Lower lobe of right lung (tissue), 2 donors: ENCODE results near the gene PIEZO2. TPM values are rescaled to one million over a fixed set of nuclear protein-coding genes. Genes with fewer than 3 reads are reported as not detected.

Source experiments
- ATAC-seq, 2 donors: fragments of 200-7000 bp; cut with Tn5 transposase; one replicate each; pipeline ENCODE4 v1.9.1; 2020 to 2022; ENCODE audit warnings: mild to moderate bottlenecking in 2 of 2, moderate library complexity in 2 of 2
- DNase-seq: peaks from one replicate; pipeline ENCODE4 v3.0.0-alpha.2; 2020
- H3K27ac ChIP-seq: fragments of 200-600 bp; one replicate; pipeline ENCODE4 v1.8.0; 2022
- H3K27me3 ChIP-seq: fragments of 200-600 bp; one replicate; pipeline ENCODE4 v1.8.0; 2022; ENCODE audit warnings: low read depth
- H3K36me3 ChIP-seq: fragments of 200-600 bp; one replicate; pipeline ENCODE4 v1.8.0; 2022; ENCODE audit warnings: mild to moderate bottlenecking
- H3K4me1 ChIP-seq: fragments of 200-600 bp; one replicate; pipeline ENCODE4 v1.8.0; 2022
- H3K4me3 ChIP-seq: fragments of 200-600 bp; one replicate; pipeline ENCODE4 v1.8.0; 2022; ENCODE audit warnings: mild to moderate bottlenecking
- H3K9me3 ChIP-seq: fragments of 200-600 bp; one replicate; pipeline ENCODE4 v1.8.0; 2022
- intact Hi-C: fragments of 100-400 bp; cut with DNase I; formaldehyde crosslinking; loops from one replicate; pipeline ENCODE4 v1.11.0; 2022
- total RNA-seq: library from RNA; stranded (reverse); fragmentation: NEBNext Ultra II Directional; extraction: Animal tissue kit (Norgen Biotek cat#: 25700); gene quantifications from one replicate; pipeline ENCODE4 v1.2.1, GENCODE V29; 2021
- TF ChIP-seq, protein P1 (sequence below): fragments of 200-600 bp; IDR thresholded peaks from one replicate; pipeline ENCODE4 v1.8.0; 2022; ENCODE audit warnings: antibody characterized with exemption, mild to moderate bottlenecking
- donor health status: DM: no; HTN: yes; CAD: no; lungs with severe emphysema.

The PIEZO2 gene
- total RNA-seq, 1 donor from 2014 or later: 11.1 TPM

DNA sequence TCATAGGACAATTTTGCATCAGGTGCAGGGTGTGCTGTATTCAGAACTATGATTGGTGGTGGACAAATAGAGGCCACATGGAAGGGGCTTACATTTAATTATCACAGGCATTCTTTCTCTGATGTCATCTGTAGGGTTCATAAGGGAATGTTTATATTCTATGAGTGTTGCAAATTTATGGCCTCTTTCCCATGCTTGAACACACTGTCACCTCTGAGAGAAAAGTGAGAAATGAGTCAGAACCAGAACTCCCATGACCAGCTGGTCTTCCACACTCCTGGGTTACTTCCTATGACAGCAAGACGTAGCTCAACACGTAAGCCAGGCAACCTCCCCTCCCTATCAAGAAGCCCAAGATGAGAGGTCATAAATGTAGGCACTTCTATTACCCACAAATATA, 310.8 kb downstream of the PIEZO2 start:
- no peak overlapping the region for H3K27ac ChIP-seq
- H3K27me3 ChIP-seq: no peaks in the 10 kb centered on the region
- DNase-seq: no peak
- H3K36me3 ChIP-seq: no peaks in the 10 kb centered on the region
- no peaks in the 10 kb centered on the region for H3K4me1 ChIP-seq
- H3K4me3 ChIP-seq: no peak overlapping the region
- H3K9me3 ChIP-seq: no peaks in the 10 kb centered on the region
- intact Hi-C loops: no loop called here
- TF ChIP-seq, protein P1, sequence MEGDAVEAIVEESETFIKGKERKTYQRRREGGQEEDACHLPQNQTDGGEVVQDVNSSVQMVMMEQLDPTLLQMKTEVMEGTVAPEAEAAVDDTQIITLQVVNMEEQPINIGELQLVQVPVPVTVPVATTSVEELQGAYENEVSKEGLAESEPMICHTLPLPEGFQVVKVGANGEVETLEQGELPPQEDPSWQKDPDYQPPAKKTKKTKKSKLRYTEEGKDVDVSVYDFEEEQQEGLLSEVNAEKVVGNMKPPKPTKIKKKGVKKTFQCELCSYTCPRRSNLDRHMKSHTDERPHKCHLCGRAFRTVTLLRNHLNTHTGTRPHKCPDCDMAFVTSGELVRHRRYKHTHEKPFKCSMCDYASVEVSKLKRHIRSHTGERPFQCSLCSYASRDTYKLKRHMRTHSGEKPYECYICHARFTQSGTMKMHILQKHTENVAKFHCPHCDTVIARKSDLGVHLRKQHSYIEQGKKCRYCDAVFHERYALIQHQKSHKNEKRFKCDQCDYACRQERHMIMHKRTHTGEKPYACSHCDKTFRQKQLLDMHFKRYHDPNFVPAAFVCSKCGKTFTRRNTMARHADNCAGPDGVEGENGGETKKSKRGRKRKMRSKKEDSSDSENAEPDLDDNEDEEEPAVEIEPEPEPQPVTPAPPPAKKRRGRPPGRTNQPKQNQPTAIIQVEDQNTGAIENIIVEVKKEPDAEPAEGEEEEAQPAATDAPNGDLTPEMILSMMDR: no peak
- no peak for ATAC-seq

DNA sequence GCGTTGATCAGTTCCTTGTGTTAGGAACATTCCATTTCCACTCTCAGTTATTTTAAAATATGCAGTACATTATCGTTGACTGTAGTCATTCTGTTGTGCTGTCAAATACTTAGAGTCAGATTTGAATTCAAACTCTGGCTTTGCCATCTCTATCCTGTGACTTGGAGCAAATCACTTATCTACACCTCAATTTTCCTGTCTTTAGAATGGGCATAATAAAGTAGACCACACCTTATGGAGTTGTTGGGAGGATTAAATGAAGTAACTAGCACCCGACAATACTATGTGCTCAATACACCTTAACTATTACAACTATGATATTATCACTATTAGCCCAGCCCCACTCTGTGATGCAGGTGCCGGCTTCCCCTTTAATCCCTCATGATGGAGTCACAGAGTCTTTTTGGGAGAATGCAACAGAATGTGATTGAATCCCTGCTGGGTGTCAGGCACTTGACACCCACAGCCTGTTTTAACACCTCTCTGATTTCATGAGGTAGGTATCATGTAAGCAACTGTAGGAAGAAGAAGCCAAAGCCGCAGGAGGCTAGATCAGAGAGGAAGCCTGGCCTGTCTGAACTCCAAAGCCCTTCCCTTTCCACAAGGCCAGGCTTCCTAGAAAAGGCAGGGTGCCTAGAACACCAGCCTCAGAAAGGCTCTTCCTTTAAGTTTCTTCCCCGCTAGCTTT, 315.1 kb downstream of the PIEZO2 start:
- DNase-seq (no peak), ATAC-seq (no peak)
- Histone ChIP-seq H3K4me1 (no peaks in the 10 kb centered on the region), H3K36me3 (no peaks in the 10 kb centered on the region), H3K27me3 (no peaks in the 10 kb centered on the region), H3K9me3 (no peaks in the 10 kb centered on the region), H3K4me3 (no peak overlapping the region), H3K27ac (no peak overlapping the region)
- intact Hi-C loops: no loop called here
- TF ChIP-seq, protein P1: no peak

DNA sequence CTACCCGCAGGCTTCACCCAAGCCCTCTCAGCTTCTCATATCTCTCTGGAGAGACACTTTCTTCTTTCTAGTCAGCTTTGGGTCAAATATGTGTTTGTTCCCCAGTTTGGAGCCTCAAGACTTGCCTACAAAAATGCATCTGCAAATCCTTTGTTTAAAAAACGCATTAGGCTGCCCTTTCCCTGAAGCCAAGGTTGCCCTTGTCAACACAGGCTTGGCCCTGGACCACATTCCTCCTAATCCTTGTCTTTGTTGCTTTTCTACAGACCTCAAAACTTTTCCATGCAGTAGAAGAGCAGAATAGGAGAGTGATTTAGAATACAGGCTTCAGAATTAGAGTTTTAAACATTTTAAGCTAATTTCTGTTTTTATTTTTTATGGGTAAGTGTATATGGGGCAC, 315.7 kb downstream of the PIEZO2 start:
- intact Hi-C loops: no loop called here
- Histone ChIP-seq H3K27me3 (no peaks in the 10 kb centered on the region), H3K27ac (no peak overlapping the region), H3K9me3 (no peaks in the 10 kb centered on the region), H3K36me3 (no peaks in the 10 kb centered on the region), H3K4me3 (no peak overlapping the region), H3K4me1 (no peaks in the 10 kb centered on the region)
- DNase-seq: no peak
- no peak for ATAC-seq
- TF ChIP-seq, protein P1: no peak

- peaks cover 3% of the 10 kb centered on the region for H3K27me3 ChIP-seq
- H3K36me3 ChIP-seq: no peaks in the 10 kb centered on the region
- intact Hi-C loops: no loop called here
- no peaks in the 10 kb centered on the region for H3K4me1 ChIP-seq
- TF ChIP-seq, protein P1: no peak
- no peaks in the 10 kb centered on the region for H3K9me3 ChIP-seq
- DNase-seq (no peak), ATAC-seq (no peak)
- H3K27ac ChIP-seq: no peak overlapping the region
- no peak overlapping the region for H3K4me3 ChIP-seq
Measured at GRCh38 chr18:10826400-10826799, 323.0 kb downstream of the PIEZO2 start.

DNA sequence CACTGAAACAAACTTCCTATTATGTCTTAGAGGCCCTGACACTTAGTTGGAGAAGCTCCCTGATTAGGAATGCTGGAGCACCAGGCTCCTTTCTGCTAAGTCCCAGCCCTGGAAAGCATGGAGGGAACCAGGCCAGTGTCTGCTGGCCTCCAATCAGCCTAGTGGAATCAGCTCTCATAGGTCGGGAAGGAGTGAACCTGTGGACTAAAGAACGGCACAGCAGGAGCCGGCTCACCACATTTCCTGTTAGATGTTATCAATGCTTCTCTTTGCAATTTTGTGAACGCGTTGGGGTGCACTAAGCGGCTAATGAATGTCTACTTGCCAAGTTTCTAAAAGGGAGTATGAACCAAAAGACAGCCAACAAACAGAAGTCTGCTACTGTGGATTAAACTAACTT, 326.9 kb downstream of the PIEZO2 start:
- H3K27me3 ChIP-seq: peaks cover 3% of the 10 kb centered on the region
- no peaks in the 10 kb centered on the region for H3K36me3 ChIP-seq
- H3K4me3 ChIP-seq: no peak overlapping the region
- no peak overlapping the region for H3K27ac ChIP-seq
- no peak for DNase-seq
- no peak for ATAC-seq
- peaks cover 12% of the 10 kb centered on the region for H3K9me3 ChIP-seq
- no peaks in the 10 kb centered on the region for H3K4me1 ChIP-seq
- TF ChIP-seq, protein P1: no peak
- intact Hi-C loops: no loop called here
